ENCODE measurements around the gene CHI3L2.
"Not testable (repeated sequence)": the region's sequence is repeated elsewhere in the genome, so short reads cannot be mapped to it uniquely, and the experiment has no call there.

CHI3L2 gene

GRCh38 chr1:111202707-111203623 is 24.5 kb upstream of the CHI3L2 start:
- DNase-seq, result no peak

GRCh38 chr1:111203681-111204200 is 23.8 kb upstream of the CHI3L2 start:
- peak; percentile 9 to 59 for DNase-seq

- peak in 1 of 2 experiments; percentile 10 for DNase-seq
These were observed 23.1 kb upstream of the CHI3L2 start for GRCh38 chr1:111204201-111204982.

- DNase-seq, result no peak
These were observed 22.4 kb upstream of the CHI3L2 start for GRCh38 chr1:111204983-111205713.

- DNase-seq, result no peak
These were observed 21.8 kb upstream of the CHI3L2 start for GRCh38 chr1:111205714-111206050.

GRCh38 chr1:111208921-111209320 is 18.6 kb upstream of the CHI3L2 start:
- DNase-seq, result no peak

- no peak for DNase-seq
These were observed 17.9 kb upstream of the CHI3L2 start for GRCh38 chr1:111209622-111210021.

GRCh38 chr1:111211921-111212320 is 15.6 kb upstream of the CHI3L2 start:
- DNase-seq, result no peak

GRCh38 chr1:111212634-111213335 is 14.7 kb upstream of the CHI3L2 start:
- no peak for DNase-seq

- DNase-seq, result no peak
These were observed 14.1 kb upstream of the CHI3L2 start for GRCh38 chr1:111213412-111213811.

GRCh38 chr1:111214074-111214801 is 13.3 kb upstream of the CHI3L2 start:
- no peak for DNase-seq

GRCh38 chr1:111214884-111215283 is 12.6 kb upstream of the CHI3L2 start:
- DNase-seq, result no peak

GRCh38 chr1:111215285-111215684 is 12.2 kb upstream of the CHI3L2 start:
- DNase-seq, result not testable (repeated sequence)

GRCh38 chr1:111216751-111217150 is 10.8 kb upstream of the CHI3L2 start:
- no peak for DNase-seq

GRCh38 chr1:111217183-111217910 is 10.2 kb upstream of the CHI3L2 start:
- DNase-seq, result no peak

GRCh38 chr1:111218701-111219556 is 8.6 kb upstream of the CHI3L2 start:
- no peak for DNase-seq

- DNase-seq, result no peak
These were observed 7.8 kb upstream of the CHI3L2 start for GRCh38 chr1:111219557-111220286.

- DNase-seq, result no peak
These were observed 7.1 kb upstream of the CHI3L2 start for GRCh38 chr1:111220302-111220890.

- no peak for DNase-seq
These were observed 6.3 kb upstream of the CHI3L2 start for GRCh38 chr1:111221276-111221632.

Measured in NCI-H2081 (cell line).